ENCODE data around the gene NFASC.

NFASC gene

GRCh38 chr1:204946640-204947039 lies 76.0 kb downstream of the NFASC start:
- H3K27me3 ChIP-seq (ENCODE audit: control insufficient read depth, insufficient read depth, low read length): no peaks in the 10 kb centered on the region
- no peak overlapping the region for H3K4me3 ChIP-seq (ENCODE audit: low read length)
- H3K9me3 ChIP-seq (ENCODE audit: control insufficient read depth, low read depth, low read length): no peaks in the 10 kb centered on the region
- no peaks in the 10 kb centered on the region for H3K36me3 ChIP-seq (ENCODE audit: control insufficient read depth, low read depth, low read length)
- peaks cover 4% of the 10 kb centered on the region for H3K4me1 ChIP-seq (ENCODE audit: control insufficient read depth, low read depth, low read length)
- H3K27ac ChIP-seq (ENCODE audit: low read length): no peak overlapping the region
- H3K9ac ChIP-seq (ENCODE audit: low read length): no peak overlapping the region

- no peaks in the 10 kb centered on the region for H3K4me1 ChIP-seq (ENCODE audit: control insufficient read depth, low read depth, low read length)
- no peak overlapping the region for H3K27ac ChIP-seq (ENCODE audit: low read length)
- no peak overlapping the region for H3K9ac ChIP-seq (ENCODE audit: low read length)
- H3K27me3 ChIP-seq (ENCODE audit: control insufficient read depth, insufficient read depth, low read length): no peaks in the 10 kb centered on the region
- no peaks in the 10 kb centered on the region for H3K36me3 ChIP-seq (ENCODE audit: control insufficient read depth, low read depth, low read length)
- no peak overlapping the region for H3K4me3 ChIP-seq (ENCODE audit: low read length)
- H3K9me3 ChIP-seq (ENCODE audit: control insufficient read depth, low read depth, low read length): no peaks in the 10 kb centered on the region
Measured at GRCh38 chr1:204947338-204947737, 76.7 kb downstream of the NFASC start.

GRCh38 chr1:204947747-204948146 lies 77.1 kb downstream of the NFASC start:
- Histone ChIP-seq H3K27ac (ENCODE audit: low read length) (no peak overlapping the region), H3K36me3 (ENCODE audit: control insufficient read depth, low read depth, low read length) (no peaks in the 10 kb centered on the region), H3K27me3 (ENCODE audit: control insufficient read depth, insufficient read depth, low read length) (no peaks in the 10 kb centered on the region), H3K9me3 (ENCODE audit: control insufficient read depth, low read depth, low read length) (no peaks in the 10 kb centered on the region), H3K4me1 (ENCODE audit: control insufficient read depth, low read depth, low read length) (no peaks in the 10 kb centered on the region), H3K9ac (ENCODE audit: low read length) (no peak overlapping the region), H3K4me3 (ENCODE audit: low read length) (no peak overlapping the region)

- H3K27ac ChIP-seq (ENCODE audit: low read length): no peak overlapping the region
- no peak overlapping the region for H3K4me3 ChIP-seq (ENCODE audit: low read length)
- no peaks in the 10 kb centered on the region for H3K9me3 ChIP-seq (ENCODE audit: control insufficient read depth, low read depth, low read length)
- no peak overlapping the region for H3K9ac ChIP-seq (ENCODE audit: low read length)
- H3K27me3 ChIP-seq (ENCODE audit: control insufficient read depth, insufficient read depth, low read length): no peaks in the 10 kb centered on the region
- H3K4me1 ChIP-seq (ENCODE audit: control insufficient read depth, low read depth, low read length): no peaks in the 10 kb centered on the region
- H3K36me3 ChIP-seq (ENCODE audit: control insufficient read depth, low read depth, low read length): no peaks in the 10 kb centered on the region
Measured at GRCh38 chr1:204950353-204951001, 79.8 kb downstream of the NFASC start.

- no peaks in the 10 kb centered on the region for H3K9me3 ChIP-seq (ENCODE audit: control insufficient read depth, low read depth, low read length)
- H3K4me1 ChIP-seq (ENCODE audit: control insufficient read depth, low read depth, low read length): no peaks in the 10 kb centered on the region
- H3K4me3 ChIP-seq (ENCODE audit: low read length): no peak overlapping the region
- H3K27ac ChIP-seq (ENCODE audit: low read length): no peak overlapping the region
- no peak overlapping the region for H3K9ac ChIP-seq (ENCODE audit: low read length)
- no peaks in the 10 kb centered on the region for H3K27me3 ChIP-seq (ENCODE audit: control insufficient read depth, insufficient read depth, low read length)
- H3K36me3 ChIP-seq (ENCODE audit: control insufficient read depth, low read depth, low read length): no peaks in the 10 kb centered on the region
Measured at GRCh38 chr1:204958317-204959307, 88.0 kb downstream of the NFASC start.

- Histone ChIP-seq H3K9ac (ENCODE audit: low read length) (no peak overlapping the region), H3K36me3 (ENCODE audit: control insufficient read depth, low read depth, low read length) (no peaks in the 10 kb centered on the region), H3K27ac (ENCODE audit: low read length) (no peak overlapping the region), H3K4me1 (ENCODE audit: control insufficient read depth, low read depth, low read length) (no peaks in the 10 kb centered on the region), H3K9me3 (ENCODE audit: control insufficient read depth, low read depth, low read length) (no peaks in the 10 kb centered on the region), H3K27me3 (ENCODE audit: control insufficient read depth, insufficient read depth, low read length) (no peaks in the 10 kb centered on the region), H3K4me3 (ENCODE audit: low read length) (no peak overlapping the region)
Measured at GRCh38 chr1:204959374-204959773, 88.7 kb downstream of the NFASC start.

GRCh38 chr1:204959836-204960235 lies 89.2 kb downstream of the NFASC start:
- H3K4me1 ChIP-seq (ENCODE audit: control insufficient read depth, low read depth, low read length): no peaks in the 10 kb centered on the region
- no peaks in the 10 kb centered on the region for H3K27me3 ChIP-seq (ENCODE audit: control insufficient read depth, insufficient read depth, low read length)
- H3K36me3 ChIP-seq (ENCODE audit: control insufficient read depth, low read depth, low read length): no peaks in the 10 kb centered on the region
- H3K27ac ChIP-seq (ENCODE audit: low read length): no peak overlapping the region
- H3K9me3 ChIP-seq (ENCODE audit: control insufficient read depth, low read depth, low read length): no peaks in the 10 kb centered on the region
- H3K4me3 ChIP-seq (ENCODE audit: low read length): no peak overlapping the region
- no peak overlapping the region for H3K9ac ChIP-seq (ENCODE audit: low read length)

GRCh38 chr1:204960306-204961125 lies 89.9 kb downstream of the NFASC start:
- Histone ChIP-seq H3K4me3 (ENCODE audit: low read length) (no peak overlapping the region), H3K27ac (ENCODE audit: low read length) (no peak overlapping the region), H3K4me1 (ENCODE audit: control insufficient read depth, low read depth, low read length) (no peaks in the 10 kb centered on the region), H3K36me3 (ENCODE audit: control insufficient read depth, low read depth, low read length) (no peaks in the 10 kb centered on the region), H3K27me3 (ENCODE audit: control insufficient read depth, insufficient read depth, low read length) (no peaks in the 10 kb centered on the region), H3K9me3 (ENCODE audit: control insufficient read depth, low read depth, low read length) (no peaks in the 10 kb centered on the region), H3K9ac (ENCODE audit: low read length) (no peak overlapping the region)

- Histone ChIP-seq H3K36me3 (ENCODE audit: control insufficient read depth, low read depth, low read length) (no peaks in the 10 kb centered on the region), H3K9me3 (ENCODE audit: control insufficient read depth, low read depth, low read length) (no peaks in the 10 kb centered on the region), H3K9ac (ENCODE audit: low read length) (no peak overlapping the region), H3K4me3 (ENCODE audit: low read length) (no peak overlapping the region), H3K4me1 (ENCODE audit: control insufficient read depth, low read depth, low read length) (no peaks in the 10 kb centered on the region), H3K27ac (ENCODE audit: low read length) (no peak overlapping the region), H3K27me3 (ENCODE audit: control insufficient read depth, insufficient read depth, low read length) (no peaks in the 10 kb centered on the region)
Measured at GRCh38 chr1:204961765-204962419, 91.2 kb downstream of the NFASC start.

GRCh38 chr1:204962742-204963632 lies 92.3 kb downstream of the NFASC start:
- Histone ChIP-seq H3K36me3 (ENCODE audit: control insufficient read depth, low read depth, low read length) (no peaks in the 10 kb centered on the region), H3K4me3 (ENCODE audit: low read length) (no peak overlapping the region), H3K27me3 (ENCODE audit: control insufficient read depth, insufficient read depth, low read length) (no peaks in the 10 kb centered on the region)

More at GRCh38 chr1:204962742-204963632, 92.3 kb downstream of the NFASC start:
- Histone ChIP-seq H3K9me3 (ENCODE audit: control insufficient read depth, low read depth, low read length) (no peaks in the 10 kb centered on the region), H3K27ac (ENCODE audit: low read length) (no peak overlapping the region), H3K9ac (ENCODE audit: low read length) (no peak overlapping the region), H3K4me1 (ENCODE audit: control insufficient read depth, low read depth, low read length) (no peaks in the 10 kb centered on the region)
